HL-60 (cell line): ENCODE data around the gene PRODH2.

Experiments used
- DNase-seq, 2 experiments: peaks; one replicate each; pipeline ENCODE4 v3.0.0-alpha.2; 2010 to 2020; ENCODE audit warnings: low read depth in 1 of 2, low spot score in 1 of 2
- H3K27ac ChIP-seq: fragments of 250-450 bp; sonication (Bioruptor Pico); replicated peaks from 2 replicates; pipeline ENCODE4 v1.5.1; 2020; ENCODE audit warnings: mild to moderate bottlenecking, moderate library complexity
- H3K27me3 ChIP-seq: fragments of 250-450 bp; sonication (Bioruptor Pico); 2 replicates; pipeline ENCODE4 v1.5.1; 2021; ENCODE audit warnings: mild to moderate bottlenecking, moderate library complexity; ENCODE audit not compliant: insufficient read depth, poor library complexity, severe bottlenecking
- H3K4me3 ChIP-seq: replicated peaks from 2 replicates; pipeline ENCODE4 v1.5.1; 2011; ENCODE audit warnings: mild to moderate bottlenecking, control low read depth, low read length; ENCODE audit not compliant: insufficient read depth
- GABPA ChIP-seq: IDR thresholded peaks from 2 replicates; pipeline ENCODE4 v1.6.1; 2012; ENCODE audit warnings: low read depth
- POLR2AphosphoS5 ChIP-seq: IDR thresholded peaks from 2 replicates; pipeline ENCODE4 v1.6.1; 2012; ENCODE audit warnings: low read depth
- SPI1 ChIP-seq: IDR thresholded peaks from 2 replicates; pipeline ENCODE4 v1.6.1; 2012; ENCODE audit warnings: low read depth, mild to moderate bottlenecking, borderline replicate concordance
- TF ChIP-seq, protein P1 (sequence below): IDR thresholded peaks from 2 replicates; pipeline ENCODE4 v1.6.1; 2012; ENCODE audit warnings: low read depth; ENCODE audit not compliant: insufficient replicate concordance
- TF ChIP-seq, protein P2 (sequence below): IDR thresholded peaks from one replicate; pipeline ENCODE4 v1.5.1; 2011; ENCODE audit warnings: low read length, control low read depth, inconsistent platforms; ENCODE audit not compliant: insufficient read depth

PRODH2 gene

DNA sequence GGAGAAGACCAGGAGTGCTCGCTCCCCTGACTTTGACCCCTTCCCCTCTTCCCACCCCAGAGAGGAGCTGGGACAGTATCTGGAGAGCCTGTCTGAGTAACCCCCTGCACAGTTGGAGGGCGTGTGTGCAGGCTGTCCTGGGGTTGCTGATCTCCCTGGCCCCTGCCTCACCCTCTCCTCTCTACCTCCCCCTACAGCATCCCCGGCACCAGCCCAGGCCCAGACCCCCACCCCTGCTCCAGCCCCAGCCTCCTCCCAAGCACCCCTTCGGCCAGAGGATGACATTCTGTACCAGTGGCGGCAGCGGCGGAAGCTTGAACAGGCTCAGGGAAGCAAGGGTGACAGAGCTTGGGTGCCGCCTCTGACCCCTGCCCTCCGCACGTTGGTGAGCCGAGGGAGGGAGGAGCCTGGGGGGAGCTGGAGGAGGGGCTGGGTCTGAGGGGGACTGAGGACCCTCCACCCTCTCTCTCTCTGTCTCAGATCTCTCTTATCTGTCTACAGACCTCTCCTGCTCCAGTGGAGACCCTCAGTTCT, 46.0 kb downstream of the PRODH2 start:
- H3K4me3 ChIP-seq: no peak overlapping the region
- DNase-seq: no peak
- TF ChIP-seq, protein P1, sequence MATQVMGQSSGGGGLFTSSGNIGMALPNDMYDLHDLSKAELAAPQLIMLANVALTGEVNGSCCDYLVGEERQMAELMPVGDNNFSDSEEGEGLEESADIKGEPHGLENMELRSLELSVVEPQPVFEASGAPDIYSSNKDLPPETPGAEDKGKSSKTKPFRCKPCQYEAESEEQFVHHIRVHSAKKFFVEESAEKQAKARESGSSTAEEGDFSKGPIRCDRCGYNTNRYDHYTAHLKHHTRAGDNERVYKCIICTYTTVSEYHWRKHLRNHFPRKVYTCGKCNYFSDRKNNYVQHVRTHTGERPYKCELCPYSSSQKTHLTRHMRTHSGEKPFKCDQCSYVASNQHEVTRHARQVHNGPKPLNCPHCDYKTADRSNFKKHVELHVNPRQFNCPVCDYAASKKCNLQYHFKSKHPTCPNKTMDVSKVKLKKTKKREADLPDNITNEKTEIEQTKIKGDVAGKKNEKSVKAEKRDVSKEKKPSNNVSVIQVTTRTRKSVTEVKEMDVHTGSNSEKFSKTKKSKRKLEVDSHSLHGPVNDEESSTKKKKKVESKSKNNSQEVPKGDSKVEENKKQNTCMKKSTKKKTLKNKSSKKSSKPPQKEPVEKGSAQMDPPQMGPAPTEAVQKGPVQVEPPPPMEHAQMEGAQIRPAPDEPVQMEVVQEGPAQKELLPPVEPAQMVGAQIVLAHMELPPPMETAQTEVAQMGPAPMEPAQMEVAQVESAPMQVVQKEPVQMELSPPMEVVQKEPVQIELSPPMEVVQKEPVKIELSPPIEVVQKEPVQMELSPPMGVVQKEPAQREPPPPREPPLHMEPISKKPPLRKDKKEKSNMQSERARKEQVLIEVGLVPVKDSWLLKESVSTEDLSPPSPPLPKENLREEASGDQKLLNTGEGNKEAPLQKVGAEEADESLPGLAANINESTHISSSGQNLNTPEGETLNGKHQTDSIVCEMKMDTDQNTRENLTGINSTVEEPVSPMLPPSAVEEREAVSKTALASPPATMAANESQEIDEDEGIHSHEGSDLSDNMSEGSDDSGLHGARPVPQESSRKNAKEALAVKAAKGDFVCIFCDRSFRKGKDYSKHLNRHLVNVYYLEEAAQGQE: no peak
- TF ChIP-seq SPI1 (no peak), GABPA (no peak), POLR2AphosphoS5 (no peak)
- TF ChIP-seq, protein P2, sequence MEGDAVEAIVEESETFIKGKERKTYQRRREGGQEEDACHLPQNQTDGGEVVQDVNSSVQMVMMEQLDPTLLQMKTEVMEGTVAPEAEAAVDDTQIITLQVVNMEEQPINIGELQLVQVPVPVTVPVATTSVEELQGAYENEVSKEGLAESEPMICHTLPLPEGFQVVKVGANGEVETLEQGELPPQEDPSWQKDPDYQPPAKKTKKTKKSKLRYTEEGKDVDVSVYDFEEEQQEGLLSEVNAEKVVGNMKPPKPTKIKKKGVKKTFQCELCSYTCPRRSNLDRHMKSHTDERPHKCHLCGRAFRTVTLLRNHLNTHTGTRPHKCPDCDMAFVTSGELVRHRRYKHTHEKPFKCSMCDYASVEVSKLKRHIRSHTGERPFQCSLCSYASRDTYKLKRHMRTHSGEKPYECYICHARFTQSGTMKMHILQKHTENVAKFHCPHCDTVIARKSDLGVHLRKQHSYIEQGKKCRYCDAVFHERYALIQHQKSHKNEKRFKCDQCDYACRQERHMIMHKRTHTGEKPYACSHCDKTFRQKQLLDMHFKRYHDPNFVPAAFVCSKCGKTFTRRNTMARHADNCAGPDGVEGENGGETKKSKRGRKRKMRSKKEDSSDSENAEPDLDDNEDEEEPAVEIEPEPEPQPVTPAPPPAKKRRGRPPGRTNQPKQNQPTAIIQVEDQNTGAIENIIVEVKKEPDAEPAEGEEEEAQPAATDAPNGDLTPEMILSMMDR: no peak
- no peaks in the 10 kb centered on the region for H3K27me3 ChIP-seq
- H3K27ac ChIP-seq: no peak overlapping the region

GRCh38 chr19:35764432-35765315, 48.0 kb downstream of the PRODH2 start:
- peak; percentile 82; the same call in 1 of the 2 replicates for TF ChIP-seq SPI1
- TF ChIP-seq, protein P2: no peak
- peak in 1 of 2 experiments; percentile 27 for DNase-seq
- no peak overlapping the region for H3K27ac ChIP-seq
- no peaks in the 10 kb centered on the region for H3K27me3 ChIP-seq
- no peak overlapping the region for H3K4me3 ChIP-seq

GRCh38 chr19:35760711-35761349, 51.8 kb downstream of the PRODH2 start:
- no peak overlapping the region for H3K27ac ChIP-seq
- DNase-seq: no peak
- H3K27me3 ChIP-seq: no peaks in the 10 kb centered on the region
- TF ChIP-seq, protein P2: no peak
- no peak for TF ChIP-seq GABPA
- TF ChIP-seq SPI1: no peak
- TF ChIP-seq, protein P1: no peak
- no peak for TF ChIP-seq POLR2AphosphoS5
- H3K4me3 ChIP-seq: no peak overlapping the region
